H9 (cell line): ENCODE measurements around the gene HORMAD2. TPM values are rescaled to one million over a fixed set of nuclear protein-coding genes. Genes with fewer than 3 reads are reported as not detected.

Source experiments
- DNase-seq: peaks from one replicate; pipeline ENCODE4 v3.0.0-alpha.2; 2017
- H2AFZ ChIP-seq: one replicate; pipeline ENCODE4 v1.6.1; 2013; ENCODE audit warnings: mild to moderate bottlenecking, low read length, control low read depth, moderate library complexity
- H2AK5ac ChIP-seq: 2 replicates; pipeline ENCODE4 v1.6.1; 2013; ENCODE audit warnings: low read length, control low read depth, mixed read lengths; ENCODE audit not compliant: insufficient read length
- H2BK120ac ChIP-seq: one replicate; pipeline ENCODE4 v1.6.1; 2013; ENCODE audit warnings: low read depth, mild to moderate bottlenecking, low read length, control low read depth, inconsistent platforms; ENCODE audit not compliant: poor library complexity, severe bottlenecking
- H2BK12ac ChIP-seq: 2 replicates; pipeline ENCODE4 v1.6.1; 2013; ENCODE audit warnings: low read length, control low read depth, mixed read lengths, low read depth; ENCODE audit not compliant: insufficient read length
- H2BK15ac ChIP-seq: 2 replicates; pipeline ENCODE4 v1.6.1; 2013; ENCODE audit warnings: low read depth, low read length, control low read depth
- H2BK20ac ChIP-seq: one replicate; pipeline ENCODE4 v1.6.1; 2013; ENCODE audit warnings: low read depth, mild to moderate bottlenecking, low read length, control low read depth, inconsistent platforms; ENCODE audit not compliant: poor library complexity, severe bottlenecking
- H2BK5ac ChIP-seq: 2 replicates; pipeline ENCODE4 v1.6.1; 2013; ENCODE audit warnings: low read length, control low read depth, mixed read lengths; ENCODE audit not compliant: insufficient read length
- H3K14ac ChIP-seq: 2 replicates; pipeline ENCODE4 v1.6.1; 2013; ENCODE audit warnings: low read length, control low read depth; ENCODE audit not compliant: insufficient read depth
- H3K18ac ChIP-seq: 2 replicates; pipeline ENCODE4 v1.6.1; 2013; ENCODE audit warnings: low read depth, mild to moderate bottlenecking, mixed read lengths, low read length, control low read depth; ENCODE audit not compliant: insufficient read length
- H3K23ac ChIP-seq: 2 replicates; pipeline ENCODE4 v1.6.1; 2013; ENCODE audit warnings: low read length, control low read depth, mixed read lengths, low read depth; ENCODE audit not compliant: insufficient read length
- H3K23me2 ChIP-seq: 2 replicates; pipeline ENCODE4 v1.6.1; 2013; ENCODE audit warnings: low read depth, mild to moderate bottlenecking, mixed read lengths, low read length, control low read depth; ENCODE audit not compliant: insufficient read length, poor library complexity, severe bottlenecking
- H3K27ac ChIP-seq: 2 replicates; pipeline ENCODE4 v1.5.1; 2013; ENCODE audit warnings: low read length, control low read depth, mixed read lengths, low read depth; ENCODE audit not compliant: insufficient read length
- H3K27me3 ChIP-seq: 2 replicates; pipeline ENCODE4 v1.6.1; 2013; ENCODE audit warnings: low read length, control low read depth, inconsistent platforms; ENCODE audit not compliant: insufficient read depth
- H3K4ac ChIP-seq: 2 replicates; pipeline ENCODE4 v1.6.1; 2013; ENCODE audit warnings: low read depth, mild to moderate bottlenecking, control low read depth, inconsistent platforms, low read length, moderate library complexity
- H3K4me1 ChIP-seq: 2 replicates; pipeline ENCODE4 v1.6.1; 2013; ENCODE audit warnings: low read length, control low read depth, inconsistent platforms; ENCODE audit not compliant: insufficient read depth
- H3K4me2 ChIP-seq: 2 replicates; pipeline ENCODE4 v1.6.1; 2013; ENCODE audit warnings: low read length, control low read depth, mixed read lengths; ENCODE audit not compliant: insufficient read length, insufficient read depth
- H3K56ac ChIP-seq: 2 replicates; pipeline ENCODE4 v1.6.1; 2013; ENCODE audit warnings: low read depth, mild to moderate bottlenecking, mixed read lengths, low read length, control low read depth; ENCODE audit not compliant: insufficient read length
- H3K79me1 ChIP-seq: 2 replicates; pipeline ENCODE4 v1.6.1; 2013; ENCODE audit warnings: low read depth, mild to moderate bottlenecking, moderate library complexity, low read length, control low read depth, inconsistent platforms; ENCODE audit not compliant: insufficient read depth, poor library complexity, severe bottlenecking
- H3K79me2 ChIP-seq: 2 replicates; pipeline ENCODE4 v1.6.1; 2013; ENCODE audit warnings: low read length, control low read depth, inconsistent platforms; ENCODE audit not compliant: insufficient read depth
- H3K9ac ChIP-seq: 2 replicates; pipeline ENCODE4 v1.6.1; 2013; ENCODE audit warnings: low read length, control low read depth, mixed read lengths; ENCODE audit not compliant: insufficient read length; ENCODE audit errors: extremely low read depth
- H3K9me3 ChIP-seq: one replicate; pipeline ENCODE4 v1.6.1; 2013; ENCODE audit warnings: low read depth, low read length, inconsistent platforms; ENCODE audit not compliant: control insufficient read depth
- H3T11ph ChIP-seq: one replicate; pipeline ENCODE4 v1.6.1; 2013; ENCODE audit warnings: mild to moderate bottlenecking, low read length, control low read depth, inconsistent platforms
- H4K20me1 ChIP-seq: one replicate; pipeline ENCODE4 v1.6.1; 2013; ENCODE audit not compliant: control insufficient read depth, insufficient read length, insufficient read depth
- H4K5ac ChIP-seq: 2 replicates; pipeline ENCODE4 v1.6.1; 2013; ENCODE audit warnings: low read depth, mild to moderate bottlenecking, mixed read lengths, low read length, control low read depth; ENCODE audit not compliant: insufficient read length
- H4K8ac ChIP-seq: replicated peaks from 2 replicates; pipeline ENCODE4 v1.6.1; 2013; ENCODE audit warnings: low read length, control low read depth, mixed read lengths, low read depth; ENCODE audit not compliant: insufficient read length
- H4K91ac ChIP-seq: 2 replicates; pipeline ENCODE4 v1.6.1; 2013; ENCODE audit warnings: low read depth, mild to moderate bottlenecking, moderate library complexity, mixed read lengths, low read length, control low read depth; ENCODE audit not compliant: insufficient read length
- H3K27ac Mint-ChIP-seq, 3 experiments: 2 replicates in 2 of 3; 3 replicates in 1 of 3; pipeline ENCODE4 v1.8.0; 2020 to 2021; ENCODE audit warnings: mixed read lengths in 3 of 3, mild to moderate bottlenecking in 1 of 3, moderate library complexity in 1 of 3
- H3K27me3 Mint-ChIP-seq: 2 replicates; pipeline ENCODE4 v1.8.0; 2021; ENCODE audit warnings: low read depth, mild to moderate bottlenecking, moderate library complexity, mixed read lengths
- H3K36me3 Mint-ChIP-seq, 3 experiments: 2 replicates in 2 of 3; 3 replicates in 1 of 3; pipeline ENCODE4 v1.8.0; 2020 to 2021; ENCODE audit warnings: low read depth in 3 of 3, mixed read lengths in 3 of 3; ENCODE audit not compliant: insufficient read depth in 1 of 3
- H3K4me1 Mint-ChIP-seq, 2 experiments: 2 replicates each; pipeline ENCODE4 v1.8.0; 2020; ENCODE audit warnings: mixed read lengths in 2 of 2
- H3K4me3 Mint-ChIP-seq, 2 experiments: 2 replicates in 1 of 2; 3 replicates in 1 of 2; pipeline ENCODE4 v1.8.0; 2020 to 2021; ENCODE audit warnings: mild to moderate bottlenecking in 2 of 2, mixed read lengths in 2 of 2, moderate library complexity in 1 of 2
- H3K9me3 Mint-ChIP-seq, 2 experiments: 2 replicates in 1 of 2; 3 replicates in 1 of 2; pipeline ENCODE4 v1.8.0; 2020; ENCODE audit warnings: mild to moderate bottlenecking in 2 of 2, mixed read lengths in 2 of 2, moderate library complexity in 1 of 2
- CTCF ChIP-seq: fragments of 200-600 bp; sonication (generic); conservative IDR thresholded peaks from 3 replicates; pipeline ENCODE4 v1.8.0; 2021; ENCODE audit warnings: antibody characterized with exemption, mild to moderate bottlenecking
- WGBS: extraction: QIAGEN DNeasy Blood & Tissue Kit; methylation state at CpG from one replicate; pipeline ENCODE4 v1.1.7; 2013; ENCODE audit warnings: missing lambda C conversion rate, low lambda C conversion rate, mixed read lengths; ENCODE audit not compliant: insufficient read length; ENCODE audit errors: extremely low coverage; 5-methylcytosine and 5-hydroxymethylcytosine counted together
- total RNA-seq: library from RNA; stranded (reverse); gene quantifications from 2 replicates; pipeline ENCODE4 v1.2.1, GENCODE V29; 2021

HORMAD2 gene
- total RNA-seq, 1 experiment from 2014 or later, result not detected

GRCh38 chr22:30182350-30182745 is 102.1 kb downstream of the HORMAD2 start:
- Histone ChIP-seq H2BK20ac (no peak overlapping the region), H2BK120ac (no peak overlapping the region), H4K20me1 (no peaks in the 10 kb centered on the region), H2AK5ac (no peak overlapping the region), H3K9ac (no peak overlapping the region), H3T11ph (no peak overlapping the region), H4K5ac (no peak overlapping the region), H3K9me3 (no peaks in the 10 kb centered on the region), H3K14ac (no peak overlapping the region), H3K79me2 (no peaks in the 10 kb centered on the region), H2BK12ac (no peak overlapping the region), H3K23ac (no peak overlapping the region), H4K8ac (no peak overlapping the region), H3K18ac (no peak overlapping the region), H2BK15ac (no peak overlapping the region), H3K4me1 (no peaks in the 10 kb centered on the region; the same call in 1 of the 2 replicates), H3K56ac (no peak overlapping the region), H3K23me2 (no peaks in the 10 kb centered on the region), H3K4ac (no peak overlapping the region), H2AFZ (no peak overlapping the region), H4K91ac (no peak overlapping the region), H2BK5ac (no peak overlapping the region), H3K4me2 (no peak overlapping the region), H3K79me1 (no peaks in the 10 kb centered on the region), H3K27me3 (no peaks in the 10 kb centered on the region), H3K27ac (no peak overlapping the region)
- DNase-seq, result no peak
- H3K36me3 Mint-ChIP-seq, result no peaks in the 10 kb centered on the region
- H3K27me3 Mint-ChIP-seq, result peaks cover 5% of the 10 kb centered on the region
- no peak for TF ChIP-seq CTCF
- WGBS, result no CpG with 5 or more reads among the region's 4 CpGs
- no peak overlapping the region for H3K27ac Mint-ChIP-seq
- peaks cover 12 to 20% of the 10 kb centered on the region in 2 experiments for H3K4me1 Mint-ChIP-seq
- no peaks in the 10 kb centered on the region for H3K9me3 Mint-ChIP-seq
- no peak overlapping the region for H3K4me3 Mint-ChIP-seq
